Ectodermal cell (in vitro differentiated cells): ENCODE results near the gene FHOD3.

ENCODE experiments used
- H3K27ac ChIP-seq: 2 replicates; pipeline ENCODE4 v1.7.0; 2013; ENCODE audit warnings: mild to moderate bottlenecking, low read depth, low read length; ENCODE audit not compliant: insufficient read depth, poor library complexity, severe bottlenecking
- H3K27me3 ChIP-seq: 2 replicates; pipeline ENCODE4 v1.7.0; 2013; ENCODE audit warnings: mild to moderate bottlenecking, low read length; ENCODE audit not compliant: insufficient read depth, control insufficient read depth, poor library complexity, severe bottlenecking
- H3K36me3 ChIP-seq: one replicate; pipeline ENCODE4 v1.7.0; 2013; ENCODE audit warnings: low read length; ENCODE audit not compliant: control insufficient read depth, insufficient read depth
- H3K4me1 ChIP-seq: one replicate; pipeline ENCODE4 v1.7.0; 2013; ENCODE audit warnings: low read length; ENCODE audit not compliant: control insufficient read depth, insufficient read depth
- H3K4me3 ChIP-seq: 2 replicates; pipeline ENCODE4 v1.7.0; 2013; ENCODE audit warnings: low read depth, low read length, control low read depth; ENCODE audit not compliant: insufficient read depth
- H3K9me3 ChIP-seq: 2 replicates; pipeline ENCODE4 v1.7.0; 2013; ENCODE audit warnings: mild to moderate bottlenecking, low read length, moderate library complexity; ENCODE audit not compliant: control insufficient read depth
- WGBS, 2 experiments: methylation state at CpG; one replicate each; pipeline ENCODE4 v1.1.7; 2013; ENCODE audit warnings: missing lambda C conversion rate in 2 of 2; 5-methylcytosine and 5-hydroxymethylcytosine counted together

Gene FHOD3

GRCh38 chr18:36732264-36732663 lies 434.8 kb downstream of the FHOD3 start:
- peaks cover 5% of the 10 kb centered on the region for H3K9me3 ChIP-seq
- peaks cover 64% of the 10 kb centered on the region for H3K36me3 ChIP-seq
- no peaks in the 10 kb centered on the region for H3K27me3 ChIP-seq
- no peaks in the 10 kb centered on the region for H3K4me1 ChIP-seq
- no peak overlapping the region for H3K27ac ChIP-seq
- WGBS, 2 experiments, result 94 to 96% methylated on average over 5 of the region's 5 CpGs
- no peak overlapping the region for H3K4me3 ChIP-seq

DNA sequence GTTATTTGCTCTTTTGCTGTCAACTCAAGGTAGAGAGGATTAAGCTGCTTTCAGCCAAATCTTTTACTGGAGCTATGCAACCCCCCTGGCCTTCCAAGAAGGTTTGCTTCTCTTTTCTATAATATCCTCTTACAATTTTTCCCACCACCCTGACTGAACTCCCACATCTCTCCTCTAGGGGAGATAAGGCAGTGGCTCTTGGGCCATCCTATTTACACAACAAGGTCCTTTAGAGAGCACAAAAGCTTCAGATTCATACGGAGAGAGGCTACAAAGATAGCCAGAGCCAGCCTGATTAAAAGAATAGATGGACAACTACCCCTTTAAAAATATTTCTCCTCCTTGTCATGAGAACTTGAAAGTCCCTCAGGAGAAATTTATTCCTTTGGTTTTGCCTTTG lies 435.6 kb downstream of the FHOD3 start:
- no peaks in the 10 kb centered on the region for H3K27me3 ChIP-seq
- peaks cover 64% of the 10 kb centered on the region for H3K36me3 ChIP-seq
- peaks cover 5% of the 10 kb centered on the region for H3K9me3 ChIP-seq
- H3K4me3 ChIP-seq, result no peak overlapping the region
- 42 to 83% methylated on average over 1 of the region's 1 CpG for WGBS, 2 experiments
- no peak overlapping the region for H3K27ac ChIP-seq
- no peaks in the 10 kb centered on the region for H3K4me1 ChIP-seq

- H3K36me3 ChIP-seq, result peaks cover 64% of the 10 kb centered on the region
- no peaks in the 10 kb centered on the region for H3K27me3 ChIP-seq
- no peak overlapping the region for H3K27ac ChIP-seq
- peaks cover 5% of the 10 kb centered on the region for H3K9me3 ChIP-seq
- H3K4me1 ChIP-seq, result no peaks in the 10 kb centered on the region
- no peak overlapping the region for H3K4me3 ChIP-seq
- 93 to 97% methylated on average over 4 of the region's 4 CpGs for WGBS, 2 experiments
Observed at GRCh38 chr18:36734596-36734995, 437.1 kb downstream of the FHOD3 start.

DNA sequence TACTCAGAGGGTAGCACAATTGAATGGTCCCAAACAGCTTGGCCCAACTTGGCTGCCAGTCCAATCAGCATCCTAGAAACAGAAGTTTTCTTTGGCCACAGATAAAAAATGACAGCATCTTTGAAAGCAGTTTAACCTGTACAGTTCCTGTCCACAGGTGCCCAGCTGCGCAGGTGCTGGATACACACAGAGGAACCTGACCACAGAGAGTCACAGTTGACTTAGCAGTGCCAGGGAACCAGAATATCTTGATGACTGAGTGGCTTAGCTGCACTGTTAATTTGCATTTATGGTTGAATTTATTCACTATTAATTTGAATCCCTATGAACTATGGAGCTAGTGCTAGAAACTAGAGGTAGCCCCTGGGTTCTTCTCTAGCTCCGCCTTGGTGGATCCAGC lies 437.6 kb downstream of the FHOD3 start:
- no peaks in the 10 kb centered on the region for H3K27me3 ChIP-seq
- no peaks in the 10 kb centered on the region for H3K4me1 ChIP-seq
- H3K36me3 ChIP-seq, result peaks cover 64% of the 10 kb centered on the region
- H3K9me3 ChIP-seq, result peaks cover 5% of the 10 kb centered on the region
- H3K27ac ChIP-seq, result no peak overlapping the region
- WGBS, 2 experiments, result 94 to 96% methylated on average over 2 of the region's 2 CpGs
- H3K4me3 ChIP-seq, result no peak overlapping the region

DNA sequence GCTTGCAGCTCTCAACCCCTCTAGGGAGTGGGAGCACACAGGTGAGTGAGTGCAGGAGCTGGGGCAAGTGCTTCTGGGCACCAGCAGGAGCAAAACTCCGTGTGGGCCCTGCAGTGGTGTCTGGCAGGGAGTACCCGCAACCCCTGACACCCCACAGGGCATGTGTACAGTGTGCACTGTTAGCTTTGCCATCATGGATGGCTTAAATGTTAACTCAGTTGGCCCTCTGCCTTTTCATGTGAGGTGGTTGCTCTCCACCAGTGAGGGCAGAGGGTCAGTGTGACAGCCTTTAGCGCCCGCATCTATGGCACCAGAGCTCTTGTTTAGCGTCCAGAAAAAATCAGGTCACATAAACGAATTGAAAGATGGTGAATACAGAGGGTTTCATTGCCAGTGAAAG lies 438.6 kb downstream of the FHOD3 start:
- Histone ChIP-seq H3K9me3 (peaks cover 5% of the 10 kb centered on the region), H3K27ac (no peak overlapping the region), H3K36me3 (peaks cover 64% of the 10 kb centered on the region), H3K4me3 (no peak overlapping the region), H3K4me1 (no peaks in the 10 kb centered on the region), H3K27me3 (no peaks in the 10 kb centered on the region)
- WGBS, 2 experiments, result 97 to 98% methylated on average over 6 of the region's 6 CpGs

DNA sequence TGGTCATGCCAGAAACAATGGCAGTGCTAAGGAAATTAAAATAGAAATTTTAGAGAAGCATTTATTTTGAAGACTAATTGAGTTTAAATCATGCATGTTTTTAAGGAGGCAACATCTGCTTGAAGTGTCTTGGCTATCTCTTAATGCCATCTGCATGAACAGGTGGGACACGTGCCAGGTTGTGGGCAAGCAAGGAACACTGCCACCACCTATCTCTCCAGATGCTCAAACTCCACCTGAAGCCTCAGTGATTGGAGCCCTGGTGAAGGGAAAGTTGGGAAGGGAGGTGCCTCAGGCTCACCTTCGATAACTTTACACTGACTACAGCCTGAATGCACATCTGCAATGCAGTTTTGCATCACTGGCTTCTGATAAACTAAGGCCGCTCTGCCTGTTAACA lies 439.8 kb downstream of the FHOD3 start:
- peaks cover 54% of the 10 kb centered on the region for H3K36me3 ChIP-seq
- no peaks in the 10 kb centered on the region for H3K27me3 ChIP-seq
- 94 to 98% methylated on average over 3 of the region's 3 CpGs for WGBS, 2 experiments
- no peaks in the 10 kb centered on the region for H3K4me1 ChIP-seq
- H3K9me3 ChIP-seq, result peaks cover 3% of the 10 kb centered on the region
- H3K27ac ChIP-seq, result no peak overlapping the region
- no peak overlapping the region for H3K4me3 ChIP-seq

- peaks cover 21% of the 10 kb centered on the region for H3K36me3 ChIP-seq
- H3K4me1 ChIP-seq, result no peaks in the 10 kb centered on the region
- H3K27ac ChIP-seq, result no peak overlapping the region
- no peak overlapping the region for H3K4me3 ChIP-seq
- H3K9me3 ChIP-seq, result no peaks in the 10 kb centered on the region
- WGBS, 2 experiments, result 94 to 98% methylated on average over 6 of the region's 6 CpGs
- H3K27me3 ChIP-seq, result no peaks in the 10 kb centered on the region
Observed at GRCh38 chr18:36744261-36744876, 446.9 kb downstream of the FHOD3 start.

DNA sequence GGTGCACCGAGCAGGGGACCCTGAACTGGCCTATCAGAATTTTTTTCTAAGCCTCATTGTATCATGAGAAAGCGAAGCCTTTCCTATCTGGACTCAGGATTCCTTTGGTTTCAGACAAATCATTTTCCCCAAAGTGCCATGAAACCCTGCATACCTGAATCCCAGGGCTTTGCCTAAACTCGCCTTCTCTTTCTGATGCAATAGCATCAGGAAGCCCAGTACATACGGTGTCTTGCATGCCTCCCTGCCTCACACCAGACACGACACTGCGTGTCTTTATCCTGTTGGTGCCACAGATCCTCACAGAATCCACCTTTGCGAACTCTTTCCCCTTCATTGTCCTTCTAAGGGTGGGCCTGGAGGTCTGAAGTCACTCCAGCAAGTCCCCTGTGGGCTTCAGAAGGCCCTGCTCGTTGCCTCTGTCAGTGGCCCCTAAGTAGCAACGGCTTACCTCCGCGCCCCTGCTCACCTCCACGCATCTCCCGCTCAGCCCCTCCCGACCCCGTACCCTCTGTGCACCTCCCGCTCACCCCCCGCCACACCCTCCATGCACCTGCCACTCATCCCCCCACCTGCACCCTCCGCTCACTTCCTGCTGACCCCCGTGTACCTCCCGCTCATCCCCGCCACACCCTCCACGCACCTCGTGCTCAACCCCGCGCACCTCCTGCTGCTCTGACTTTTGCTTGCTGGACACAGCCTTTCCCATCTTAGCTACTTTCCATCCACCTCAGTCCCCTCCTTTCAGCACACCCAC lies 447.9 kb downstream of the FHOD3 start:
- H3K4me1 ChIP-seq, result no peaks in the 10 kb centered on the region
- H3K4me3 ChIP-seq, result no peak overlapping the region
- H3K36me3 ChIP-seq, result peaks cover 20% of the 10 kb centered on the region
- no peaks in the 10 kb centered on the region for H3K27me3 ChIP-seq
- 92% methylated on average over 25 of the region's 25 CpGs for WGBS, 2 experiments
- H3K27ac ChIP-seq, result no peak overlapping the region
- no peaks in the 10 kb centered on the region for H3K9me3 ChIP-seq

- Histone ChIP-seq H3K27me3 (no peaks in the 10 kb centered on the region), H3K9me3 (no peaks in the 10 kb centered on the region)
- 88 to 94% methylated on average over 2 to 3 of the region's 3 CpGs for WGBS, 2 experiments
Observed at GRCh38 chr18:36752929-36753865, 455.7 kb downstream of the FHOD3 start.

GRCh38 chr18:36756242-36756641 lies 458.7 kb downstream of the FHOD3 start:
- H3K36me3 ChIP-seq, result peaks cover 1% of the 10 kb centered on the region

More at GRCh38 chr18:36752929-36753865, 455.7 kb downstream of the FHOD3 start:
- Histone ChIP-seq H3K4me3 (no peak overlapping the region), H3K36me3 (no peaks in the 10 kb centered on the region), H3K4me1 (no peaks in the 10 kb centered on the region), H3K27ac (no peak overlapping the region)

More at GRCh38 chr18:36756242-36756641, 458.7 kb downstream of the FHOD3 start:
- Histone ChIP-seq H3K27me3 (no peaks in the 10 kb centered on the region), H3K4me1 (no peaks in the 10 kb centered on the region), H3K4me3 (no peak overlapping the region), H3K9me3 (no peaks in the 10 kb centered on the region), H3K27ac (no peak overlapping the region)
- WGBS, 2 experiments, result 95 to 97% methylated on average over 4 of the region's 4 CpGs
